HEK293 (cell line): Measurements from ENCODE around the gene BACE1.

ENCODE experiments used
- CTCF ChIA-PET: fragments of 350-600 bp; formaldehyde crosslinking; extraction: SDS; loops from one replicate; lab custom pipeline; 2021; ENCODE audit warnings: antibody characterized with exemption; lab: Yijun Ruan, JAX
- POLR2A ChIA-PET: fragments of 300-600 bp; formaldehyde crosslinking; extraction: SDS; loops from one replicate; lab custom pipeline; 2020; ENCODE audit warnings: antibody characterized with exemption, inconsistent platforms; lab: Yijun Ruan, JAX
- H3K27ac ChIP-seq: fragments of 200-500 bp; sonication (Bioruptor generic); 2 replicates; pipeline ENCODE4 v1.5.1; 2014; ENCODE audit warnings: low read depth, low read length, control low read depth, inconsistent platforms; ENCODE audit errors: extremely low read depth
- H3K36me3 ChIP-seq, 2 experiments: fragments of 200-500 bp in 1 of 2; sonication (Bioruptor generic) in 1 of 2; 1 replicate in 1 of 2; 2 replicates in 1 of 2; pipeline ENCODE4 v1.5.1; 2014 to 2017; ENCODE audit warnings: inconsistent platforms in 2 of 2, low read length in 2 of 2; ENCODE audit not compliant: control insufficient read depth in 2 of 2, insufficient read depth in 1 of 2
- H3K4me1 ChIP-seq: fragments of 200-500 bp; sonication (Bioruptor generic); 2 replicates; pipeline ENCODE4 v1.5.1; 2014; ENCODE audit warnings: mild to moderate bottlenecking, low read length, inconsistent platforms; ENCODE audit not compliant: control insufficient read depth, insufficient read depth
- H3K4me3 ChIP-seq: 2 replicates; pipeline ENCODE4 v1.5.1; 2011; ENCODE audit warnings: low read depth, mild to moderate bottlenecking, control low read depth, low read length, moderate library complexity
- H3K9me3 ChIP-seq: fragments of 200-500 bp; sonication (Bioruptor generic); 2 replicates; pipeline ENCODE4 v1.5.1; 2014; ENCODE audit warnings: low read depth, low read length, inconsistent platforms; ENCODE audit not compliant: control insufficient read depth, insufficient read depth
- BCL11A ChIP-seq: fragments of 450-650 bp; formaldehyde crosslinking; IDR thresholded peaks from 2 replicates; pipeline ENCODE4 v1.5.1; 2016; ENCODE audit warnings: low read depth, missing biosample characterization, missing genetic modification characterization
- KLF9 ChIP-seq: fragments of 450-650 bp; formaldehyde crosslinking; IDR thresholded peaks from 2 replicates; pipeline ENCODE4 v1.5.1; 2016; ENCODE audit warnings: missing biosample characterization, missing genetic modification characterization, low read depth
- SCRT2 ChIP-seq: fragments of 450-650 bp; formaldehyde crosslinking; IDR thresholded peaks from 2 replicates; pipeline ENCODE4 v1.5.1; 2016; ENCODE audit warnings: missing biosample characterization, missing genetic modification characterization
- SP2 ChIP-seq: fragments of 450-650 bp; formaldehyde crosslinking; IDR thresholded peaks from 2 replicates; pipeline ENCODE4 v1.5.1; 2016; ENCODE audit warnings: missing biosample characterization, missing genetic modification characterization
- ZBTB21 ChIP-seq: fragments of 450-650 bp; formaldehyde crosslinking; IDR thresholded peaks from 2 replicates; pipeline ENCODE4 v1.5.1; 2017; ENCODE audit warnings: missing biosample characterization, missing genetic modification characterization
- ZBTB8A ChIP-seq: fragments of 450-650 bp; formaldehyde crosslinking; IDR thresholded peaks from 2 replicates; pipeline ENCODE4 v1.5.1; 2016; ENCODE audit warnings: missing biosample characterization, missing genetic modification characterization
- ZIC2 ChIP-seq: fragments of 450-650 bp; formaldehyde crosslinking; IDR thresholded peaks from 2 replicates; pipeline ENCODE4 v1.5.1; 2016; ENCODE audit warnings: missing biosample characterization, missing genetic modification characterization
- ZNF132 ChIP-seq: fragments of 450-650 bp; formaldehyde crosslinking; IDR thresholded peaks from 2 replicates; pipeline ENCODE4 v1.5.1; 2017; ENCODE audit warnings: missing biosample characterization, missing genetic modification characterization, borderline replicate concordance
- ZNF184 ChIP-seq: fragments of 450-650 bp; IDR thresholded peaks from 2 replicates; pipeline ENCODE4 v1.5.1; 2018; ENCODE audit warnings: missing biosample characterization, mild to moderate bottlenecking, missing genetic modification characterization
- ZNF26 ChIP-seq: fragments of 450-650 bp; formaldehyde crosslinking; IDR thresholded peaks from 2 replicates; pipeline ENCODE4 v1.5.1; 2016; ENCODE audit warnings: missing biosample characterization, missing genetic modification characterization
- ZNF292 ChIP-seq: fragments of 450-650 bp; formaldehyde crosslinking; IDR thresholded peaks from 2 replicates; pipeline ENCODE4 v1.5.1; 2016; ENCODE audit warnings: low read depth, missing biosample characterization, missing genetic modification characterization, borderline replicate concordance
- ZNF354C ChIP-seq: fragments of 450-650 bp; formaldehyde crosslinking; IDR thresholded peaks from 2 replicates; pipeline ENCODE4 v1.5.1; 2016; ENCODE audit warnings: missing biosample characterization, missing genetic modification characterization, low read depth, borderline replicate concordance
- ZNF548 ChIP-seq: fragments of 450-650 bp; formaldehyde crosslinking; IDR thresholded peaks from 2 replicates; pipeline ENCODE4 v1.5.1; 2016; ENCODE audit warnings: missing biosample characterization, missing genetic modification characterization
- ZNF639 ChIP-seq: fragments of 450-650 bp; formaldehyde crosslinking; IDR thresholded peaks from 2 replicates; pipeline ENCODE4 v1.5.1; 2016; ENCODE audit warnings: missing biosample characterization, missing genetic modification characterization
- ZNF654 ChIP-seq: fragments of 450-650 bp; formaldehyde crosslinking; IDR thresholded peaks from 2 replicates; pipeline ENCODE4 v1.5.1; 2016; ENCODE audit warnings: low read depth, missing biosample characterization, missing genetic modification characterization
- TF ChIP-seq, protein P1 (sequence below): fragments of 450-650 bp; formaldehyde crosslinking; IDR thresholded peaks from 2 replicates; pipeline ENCODE4 v1.5.1; 2016; ENCODE audit warnings: missing biosample characterization, missing genetic modification characterization, borderline replicate concordance
- TF ChIP-seq, protein P2 (sequence below): fragments of 450-650 bp; formaldehyde crosslinking; IDR thresholded peaks from 2 replicates; pipeline ENCODE4; 2016; ENCODE audit warnings: missing biosample characterization, missing genetic modification characterization
- TF ChIP-seq, protein P3 (sequence below): fragments of 450-650 bp; formaldehyde crosslinking; IDR thresholded peaks from 2 replicates; pipeline ENCODE4 v1.5.1; 2016; ENCODE audit warnings: missing biosample characterization, missing genetic modification characterization
- TF ChIP-seq, protein P4 (sequence below): fragments of 450-650 bp; formaldehyde crosslinking; IDR thresholded peaks from 2 replicates; pipeline ENCODE4 v1.5.1; 2016; ENCODE audit warnings: missing biosample characterization, missing genetic modification characterization

The BACE1 gene

GRCh38 chr11:117284053-117284452, 32.0 kb downstream of the BACE1 start (continued):
- TF ChIP-seq ZNF639 (tag by site-specific recombination) (no peak), SP2 (tag by site-specific recombination) (no peak), ZBTB8A (no peak)

GRCh38 chr11:117282956-117283355, 33.1 kb downstream of the BACE1 start:
- no peaks in the 10 kb centered on the region for H3K4me1 ChIP-seq
- no peak overlapping the region for H3K4me3 ChIP-seq
- ChIA-PET POLR2A (no interaction called here), CTCF (no interaction called here)
- TF ChIP-seq ZNF26 (tag by site-specific recombination) (no peak), BCL11A (tag by site-specific recombination) (no peak), ZNF548 (tag by site-specific recombination) (no peak), ZBTB21 (tag by site-specific recombination) (no peak), ZNF292 (tag by site-specific recombination) (no peak), ZNF132 (tag by site-specific recombination) (no peak), ZNF354C (tag by site-specific recombination) (no peak), KLF9 (tag by site-specific recombination) (no peak), ZNF654 (no peak), ZIC2 (tag by site-specific recombination) (no peak), SCRT2 (tag by site-specific recombination) (no peak), ZNF184 (no peak)
- TF ChIP-seq, protein P1, sequence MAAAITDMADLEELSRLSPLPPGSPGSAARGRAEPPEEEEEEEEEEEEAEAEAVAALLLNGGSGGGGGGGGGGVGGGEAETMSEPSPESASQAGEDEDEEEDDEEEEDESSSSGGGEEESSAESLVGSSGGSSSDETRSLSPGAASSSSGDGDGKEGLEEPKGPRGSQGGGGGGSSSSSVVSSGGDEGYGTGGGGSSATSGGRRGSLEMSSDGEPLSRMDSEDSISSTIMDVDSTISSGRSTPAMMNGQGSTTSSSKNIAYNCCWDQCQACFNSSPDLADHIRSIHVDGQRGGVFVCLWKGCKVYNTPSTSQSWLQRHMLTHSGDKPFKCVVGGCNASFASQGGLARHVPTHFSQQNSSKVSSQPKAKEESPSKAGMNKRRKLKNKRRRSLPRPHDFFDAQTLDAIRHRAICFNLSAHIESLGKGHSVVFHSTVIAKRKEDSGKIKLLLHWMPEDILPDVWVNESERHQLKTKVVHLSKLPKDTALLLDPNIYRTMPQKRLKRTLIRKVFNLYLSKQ (tag by site-specific recombination), result no peak
- TF ChIP-seq, protein P2, sequence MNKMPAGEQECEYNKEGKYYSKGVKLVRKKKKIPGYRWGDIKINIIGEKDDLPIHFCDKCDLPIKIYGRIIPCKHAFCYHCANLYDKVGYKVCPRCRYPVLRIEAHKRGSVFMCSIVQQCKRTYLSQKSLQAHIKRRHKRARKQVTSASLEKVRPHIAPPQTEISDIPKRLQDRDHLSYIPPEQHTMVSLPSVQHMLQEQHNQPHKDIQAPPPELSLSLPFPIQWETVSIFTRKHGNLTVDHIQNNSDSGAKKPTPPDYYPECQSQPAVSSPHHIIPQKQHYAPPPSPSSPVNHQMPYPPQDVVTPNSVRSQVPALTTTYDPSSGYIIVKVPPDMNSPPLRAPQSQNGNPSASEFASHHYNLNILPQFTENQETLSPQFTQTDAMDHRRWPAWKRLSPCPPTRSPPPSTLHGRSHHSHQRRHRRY (tag by site-specific recombination), result no peak
- TF ChIP-seq, protein P3, sequence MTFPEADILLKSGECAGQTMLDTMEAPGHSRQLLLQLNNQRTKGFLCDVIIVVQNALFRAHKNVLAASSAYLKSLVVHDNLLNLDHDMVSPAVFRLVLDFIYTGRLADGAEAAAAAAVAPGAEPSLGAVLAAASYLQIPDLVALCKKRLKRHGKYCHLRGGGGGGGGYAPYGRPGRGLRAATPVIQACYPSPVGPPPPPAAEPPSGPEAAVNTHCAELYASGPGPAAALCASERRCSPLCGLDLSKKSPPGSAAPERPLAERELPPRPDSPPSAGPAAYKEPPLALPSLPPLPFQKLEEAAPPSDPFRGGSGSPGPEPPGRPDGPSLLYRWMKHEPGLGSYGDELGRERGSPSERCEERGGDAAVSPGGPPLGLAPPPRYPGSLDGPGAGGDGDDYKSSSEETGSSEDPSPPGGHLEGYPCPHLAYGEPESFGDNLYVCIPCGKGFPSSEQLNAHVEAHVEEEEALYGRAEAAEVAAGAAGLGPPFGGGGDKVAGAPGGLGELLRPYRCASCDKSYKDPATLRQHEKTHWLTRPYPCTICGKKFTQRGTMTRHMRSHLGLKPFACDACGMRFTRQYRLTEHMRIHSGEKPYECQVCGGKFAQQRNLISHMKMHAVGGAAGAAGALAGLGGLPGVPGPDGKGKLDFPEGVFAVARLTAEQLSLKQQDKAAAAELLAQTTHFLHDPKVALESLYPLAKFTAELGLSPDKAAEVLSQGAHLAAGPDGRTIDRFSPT (tag by site-specific recombination), result no peak
- TF ChIP-seq, protein P4, sequence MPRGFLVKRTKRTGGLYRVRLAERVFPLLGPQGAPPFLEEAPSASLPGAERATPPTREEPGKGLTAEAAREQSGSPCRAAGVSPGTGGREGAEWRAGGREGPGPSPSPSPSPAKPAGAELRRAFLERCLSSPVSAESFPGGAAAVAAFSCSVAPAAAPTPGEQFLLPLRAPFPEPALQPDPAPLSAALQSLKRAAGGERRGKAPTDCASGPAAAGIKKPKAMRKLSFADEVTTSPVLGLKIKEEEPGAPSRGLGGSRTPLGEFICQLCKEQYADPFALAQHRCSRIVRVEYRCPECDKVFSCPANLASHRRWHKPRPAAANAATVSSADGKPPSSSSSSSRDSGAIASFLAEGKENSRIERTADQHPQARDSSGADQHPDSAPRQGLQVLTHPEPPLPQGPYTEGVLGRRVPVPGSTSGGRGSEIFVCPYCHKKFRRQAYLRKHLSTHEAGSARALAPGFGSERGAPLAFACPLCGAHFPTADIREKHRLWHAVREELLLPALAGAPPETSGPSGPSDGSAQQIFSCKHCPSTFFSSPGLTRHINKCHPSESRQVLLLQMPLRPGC (tag by site-specific recombination), result no peak
- no peak overlapping the region for H3K27ac ChIP-seq
- H3K9me3 ChIP-seq, result no peaks in the 10 kb centered on the region
- peaks cover 3 to 79% of the 10 kb centered on the region in 2 experiments for H3K36me3 ChIP-seq
